Stimulated activated memory B cell treated with anti-CD40 and anti-IgM and Interleukin-4, amounts not matched to agents 10 μg/mL and 1 μg/mL and 100 μg/mL, for 72 hours (primary cell): ENCODE data around the gene FAM174B.

Source experiments
- ATAC-seq: fragments of 150-1000 bp; cut with Tn5 transposase; 2 replicates; pipeline ENCODE4 v1.10.0; 2021
- H3K27ac Mint-ChIP-seq: one replicate; pipeline ENCODE4 v1.8.0; 2022; ENCODE audit warnings: mild to moderate bottlenecking, mixed read lengths
- H3K27me3 Mint-ChIP-seq: one replicate; pipeline ENCODE4 v1.8.0; 2022; ENCODE audit warnings: mixed read lengths
- H3K36me3 Mint-ChIP-seq: one replicate; pipeline ENCODE4 v1.8.0; 2022; ENCODE audit warnings: mixed read lengths
- H3K4me1 Mint-ChIP-seq: one replicate; pipeline ENCODE4 v1.8.0; 2022; ENCODE audit warnings: mixed read lengths
- H3K4me3 Mint-ChIP-seq: one replicate; pipeline ENCODE4 v1.8.0; 2022; ENCODE audit warnings: mild to moderate bottlenecking, moderate library complexity, mixed read lengths
- H3K9me3 Mint-ChIP-seq: one replicate; pipeline ENCODE4 v1.8.0; 2022; ENCODE audit warnings: mixed read lengths

The FAM174B gene

DNA sequence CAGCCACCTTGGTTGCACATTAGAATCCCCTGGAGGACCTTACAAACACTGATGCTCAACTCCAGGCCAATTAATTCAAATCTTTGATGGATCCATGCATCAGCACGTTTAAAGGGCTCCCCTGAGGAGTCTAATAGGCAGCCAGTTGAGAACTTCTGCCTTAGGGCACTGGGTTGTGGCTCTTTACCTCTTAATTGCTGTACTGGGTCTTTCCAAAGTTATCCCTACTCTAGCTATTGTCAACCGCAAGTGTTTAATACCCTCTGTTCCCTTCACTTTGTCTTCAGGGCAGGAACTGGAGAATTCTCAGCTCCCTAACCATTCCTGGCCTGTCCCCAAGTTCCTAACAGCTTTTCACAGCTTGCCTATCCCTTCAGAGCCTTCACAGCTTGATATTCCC lies 15.0 kb upstream of the FAM174B start:
- Mint-ChIP-seq H3K27ac (no peak overlapping the region), H3K4me3 (no peak overlapping the region), H3K9me3 (no peaks in the 10 kb centered on the region), H3K4me1 (no peaks in the 10 kb centered on the region), H3K27me3 (peaks cover 24% of the 10 kb centered on the region), H3K36me3 (no peaks in the 10 kb centered on the region)
- no peak for ATAC-seq

DNA sequence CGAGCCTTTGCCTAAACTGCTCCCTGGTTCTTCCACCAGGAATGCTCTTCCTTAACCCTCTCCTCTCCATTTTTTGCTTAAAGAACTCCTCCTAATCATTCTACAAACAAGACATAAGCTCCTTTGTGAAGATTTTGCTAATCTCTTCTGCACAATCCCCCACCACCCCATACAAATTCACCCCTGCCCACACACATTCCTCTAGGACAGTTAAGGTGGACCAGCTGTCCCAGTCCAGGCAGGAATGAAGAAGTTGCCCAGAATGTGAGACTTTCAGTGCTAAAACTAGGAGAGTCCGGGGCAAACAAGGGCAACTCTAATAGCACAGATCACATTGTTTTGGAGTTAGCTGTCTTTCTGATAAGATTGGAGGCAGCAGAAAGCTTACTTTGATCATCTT lies 13.9 kb upstream of the FAM174B start:
- peaks cover 24% of the 10 kb centered on the region for H3K27me3 Mint-ChIP-seq
- ATAC-seq: no peak
- no peaks in the 10 kb centered on the region for H3K36me3 Mint-ChIP-seq
- no peaks in the 10 kb centered on the region for H3K4me1 Mint-ChIP-seq
- no peaks in the 10 kb centered on the region for H3K9me3 Mint-ChIP-seq
- no peak overlapping the region for H3K4me3 Mint-ChIP-seq
- no peak overlapping the region for H3K27ac Mint-ChIP-seq

DNA sequence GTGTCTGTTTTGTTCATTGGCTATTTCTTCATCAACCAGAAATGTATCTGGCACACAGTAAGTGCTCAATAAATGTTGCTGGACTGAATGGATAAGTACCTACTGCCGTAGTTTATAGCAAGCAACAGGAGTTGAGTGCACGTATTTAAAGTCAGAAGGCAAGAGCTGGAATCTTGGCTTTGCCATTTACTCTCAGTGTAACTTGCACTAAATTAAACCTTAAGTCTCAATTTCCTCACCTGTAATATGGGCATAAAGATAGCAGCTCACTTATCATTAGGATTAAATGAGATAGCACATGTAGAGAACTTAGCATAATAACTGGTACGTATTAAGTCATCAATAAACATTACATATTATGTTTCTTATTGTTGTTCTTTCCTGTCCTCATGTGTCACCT lies 13.0 kb upstream of the FAM174B start:
- Mint-ChIP-seq H3K36me3 (no peaks in the 10 kb centered on the region), H3K4me1 (no peaks in the 10 kb centered on the region), H3K27ac (no peak overlapping the region)

DNA sequence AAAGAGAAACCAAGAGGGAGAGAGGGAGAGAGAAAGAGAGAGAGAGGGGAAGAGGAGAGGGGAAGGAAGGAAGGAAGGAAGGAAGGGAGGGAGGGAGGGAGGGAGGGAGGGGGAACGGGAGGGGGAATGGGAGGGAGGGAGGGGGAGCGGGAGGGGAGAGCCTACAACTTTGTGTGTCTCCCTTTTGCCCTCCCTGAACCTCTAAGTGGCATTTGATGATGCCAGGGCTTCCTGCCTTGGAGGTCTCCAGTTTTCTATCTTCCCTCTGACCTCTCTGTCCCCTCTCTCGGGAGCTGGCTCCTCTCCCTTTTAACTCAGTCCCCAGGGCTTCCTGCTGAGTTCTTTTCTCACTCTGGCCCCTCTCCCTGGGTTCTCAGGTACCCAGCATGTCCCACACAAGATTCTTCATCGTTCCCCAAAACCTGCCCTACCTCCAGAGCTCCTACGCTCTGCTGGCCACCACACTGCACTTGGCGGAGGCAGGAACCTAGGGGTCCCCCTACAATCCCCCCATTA lies 12.5 kb upstream of the FAM174B start:
- no peak overlapping the region for H3K27ac Mint-ChIP-seq
- no peak overlapping the region for H3K4me3 Mint-ChIP-seq
- H3K9me3 Mint-ChIP-seq: no peaks in the 10 kb centered on the region
- H3K27me3 Mint-ChIP-seq: peaks cover 24% of the 10 kb centered on the region
- peaks cover 3% of the 10 kb centered on the region for H3K4me1 Mint-ChIP-seq
- H3K36me3 Mint-ChIP-seq: no peaks in the 10 kb centered on the region
- no peak for ATAC-seq

More for the DNA sequence above, 13.0 kb upstream of the FAM174B start:
- peaks cover 24% of the 10 kb centered on the region for H3K27me3 Mint-ChIP-seq
- no peak overlapping the region for H3K4me3 Mint-ChIP-seq
- no peak for ATAC-seq
- no peaks in the 10 kb centered on the region for H3K9me3 Mint-ChIP-seq

DNA sequence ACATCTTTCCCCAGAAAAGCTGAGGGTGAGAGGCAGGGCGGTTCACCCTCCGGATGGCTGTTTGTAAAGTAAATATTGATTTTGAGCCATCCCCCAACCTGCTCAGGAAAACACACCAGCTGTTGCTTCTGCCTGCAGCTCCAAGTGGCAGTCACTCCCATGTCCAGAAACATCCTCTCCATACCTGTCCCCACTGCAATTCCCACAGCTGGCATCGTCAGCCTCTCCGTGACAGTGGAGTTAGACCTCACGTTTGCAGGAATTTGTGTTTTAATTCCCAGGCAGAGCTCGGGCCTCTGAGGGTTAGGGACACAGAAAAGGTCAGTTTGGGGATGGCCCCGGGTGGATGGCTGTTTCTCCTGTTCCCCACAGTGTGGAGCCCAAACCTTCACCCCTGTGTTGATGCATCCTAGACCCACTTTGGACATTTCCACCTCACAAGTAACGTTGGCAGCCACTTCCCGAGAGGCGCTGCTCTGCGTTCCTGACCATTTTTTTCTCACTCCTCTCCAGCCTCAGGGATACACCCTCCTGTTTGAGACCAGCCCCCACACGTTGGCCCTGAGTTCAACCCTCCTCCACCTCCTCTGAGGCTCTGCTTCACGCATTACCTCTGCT lies 11.8 kb upstream of the FAM174B start:
- no peaks in the 10 kb centered on the region for H3K9me3 Mint-ChIP-seq
- H3K27me3 Mint-ChIP-seq: peaks cover 24% of the 10 kb centered on the region
- no peak overlapping the region for H3K27ac Mint-ChIP-seq
- peaks cover 7% of the 10 kb centered on the region for H3K4me1 Mint-ChIP-seq
- no peaks in the 10 kb centered on the region for H3K36me3 Mint-ChIP-seq
- ATAC-seq: no peak
- H3K4me3 Mint-ChIP-seq: no peak overlapping the region

DNA sequence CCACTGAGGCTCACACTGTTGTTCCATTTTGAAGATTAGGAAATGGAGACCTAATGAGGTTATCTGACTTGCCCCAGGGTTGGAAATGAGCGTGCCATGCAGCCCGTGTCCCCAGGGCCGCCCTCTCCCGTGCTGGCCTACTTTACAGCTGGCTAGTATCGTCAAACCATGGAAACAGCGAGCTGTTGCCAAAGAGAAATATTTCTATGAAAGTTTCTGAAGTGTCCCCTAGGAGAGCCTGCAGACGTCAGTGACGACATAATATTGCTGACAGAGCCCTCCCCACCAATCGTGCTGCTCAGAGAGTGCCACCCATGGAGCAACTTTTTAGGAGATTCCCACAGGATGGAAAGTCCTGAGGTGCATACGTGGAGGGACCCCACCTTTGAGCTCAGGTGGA lies 11.2 kb upstream of the FAM174B start:
- H3K36me3 Mint-ChIP-seq: no peaks in the 10 kb centered on the region
- peaks cover 7% of the 10 kb centered on the region for H3K4me1 Mint-ChIP-seq
- H3K4me3 Mint-ChIP-seq: no peak overlapping the region
- peaks cover 24% of the 10 kb centered on the region for H3K27me3 Mint-ChIP-seq
- no peak for ATAC-seq
- H3K27ac Mint-ChIP-seq: no peak overlapping the region
- no peaks in the 10 kb centered on the region for H3K9me3 Mint-ChIP-seq

DNA sequence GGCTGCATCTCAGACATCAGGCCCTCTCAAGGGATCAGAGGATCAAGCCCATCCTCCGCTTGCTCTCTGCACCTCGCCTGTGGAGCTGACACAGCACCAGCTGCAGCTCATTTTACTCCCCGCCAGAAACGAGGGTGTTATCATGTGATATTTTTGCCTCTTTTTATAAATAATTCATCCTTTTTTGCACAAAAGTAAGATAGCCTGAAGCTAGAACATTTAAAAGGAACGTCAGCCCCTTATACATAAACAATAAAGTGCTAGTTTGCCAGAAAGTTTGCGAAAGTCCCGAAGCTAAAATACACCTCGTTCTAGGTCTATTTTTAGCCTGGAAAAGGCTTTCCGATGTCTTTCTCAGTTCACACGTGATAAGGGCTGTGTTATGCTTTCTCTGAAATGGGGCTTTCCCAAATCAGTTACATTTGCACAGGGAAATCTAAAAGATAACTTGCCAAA lies 9.6 kb upstream of the FAM174B start:
- no peak overlapping the region for H3K4me3 Mint-ChIP-seq
- no peak overlapping the region for H3K27ac Mint-ChIP-seq
- peaks cover 7% of the 10 kb centered on the region for H3K4me1 Mint-ChIP-seq
- no peak for ATAC-seq
- no peaks in the 10 kb centered on the region for H3K36me3 Mint-ChIP-seq
- peaks cover 24% of the 10 kb centered on the region for H3K27me3 Mint-ChIP-seq
- H3K9me3 Mint-ChIP-seq: no peaks in the 10 kb centered on the region

DNA sequence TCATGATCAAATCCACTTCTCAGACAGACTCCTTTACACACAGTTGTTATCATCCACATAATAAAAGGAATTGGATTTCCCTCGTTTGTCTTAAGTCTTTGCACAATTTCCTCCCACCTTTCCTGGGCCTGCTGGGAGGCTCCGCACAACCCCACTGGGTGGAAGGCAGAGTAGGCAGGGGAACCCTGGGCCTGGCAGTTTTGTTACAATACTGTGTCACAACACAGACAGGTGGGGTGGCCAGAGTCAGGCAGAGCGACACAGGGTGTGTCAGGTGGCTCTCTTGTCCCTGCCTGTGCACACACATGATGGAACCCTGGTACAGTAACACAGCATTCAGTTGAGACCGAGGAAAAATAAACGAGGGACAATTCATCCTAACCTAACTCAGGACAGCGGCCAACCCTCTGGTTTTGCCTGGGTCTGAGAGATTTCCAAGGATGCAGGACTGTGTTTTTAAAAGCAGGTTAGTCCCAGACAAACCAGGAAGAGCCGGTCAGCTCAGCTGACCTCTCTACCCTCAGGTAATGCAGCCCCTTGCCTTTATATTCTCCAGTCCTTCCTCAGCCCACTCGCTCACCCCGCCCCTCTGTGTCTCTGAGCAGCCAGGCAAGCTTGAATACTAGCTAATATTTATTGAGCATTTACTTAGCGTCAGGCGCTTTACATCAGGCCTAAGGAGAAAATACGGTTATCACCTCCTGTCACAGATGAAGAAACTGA lies 8.8 kb upstream of the FAM174B start:
- Mint-ChIP-seq H3K36me3 (no peaks in the 10 kb centered on the region), H3K27ac (no peak overlapping the region), H3K27me3 (peaks cover 19% of the 10 kb centered on the region), H3K4me1 (peaks cover 7% of the 10 kb centered on the region), H3K9me3 (no peaks in the 10 kb centered on the region), H3K4me3 (no peak overlapping the region)
- no peak for ATAC-seq

DNA sequence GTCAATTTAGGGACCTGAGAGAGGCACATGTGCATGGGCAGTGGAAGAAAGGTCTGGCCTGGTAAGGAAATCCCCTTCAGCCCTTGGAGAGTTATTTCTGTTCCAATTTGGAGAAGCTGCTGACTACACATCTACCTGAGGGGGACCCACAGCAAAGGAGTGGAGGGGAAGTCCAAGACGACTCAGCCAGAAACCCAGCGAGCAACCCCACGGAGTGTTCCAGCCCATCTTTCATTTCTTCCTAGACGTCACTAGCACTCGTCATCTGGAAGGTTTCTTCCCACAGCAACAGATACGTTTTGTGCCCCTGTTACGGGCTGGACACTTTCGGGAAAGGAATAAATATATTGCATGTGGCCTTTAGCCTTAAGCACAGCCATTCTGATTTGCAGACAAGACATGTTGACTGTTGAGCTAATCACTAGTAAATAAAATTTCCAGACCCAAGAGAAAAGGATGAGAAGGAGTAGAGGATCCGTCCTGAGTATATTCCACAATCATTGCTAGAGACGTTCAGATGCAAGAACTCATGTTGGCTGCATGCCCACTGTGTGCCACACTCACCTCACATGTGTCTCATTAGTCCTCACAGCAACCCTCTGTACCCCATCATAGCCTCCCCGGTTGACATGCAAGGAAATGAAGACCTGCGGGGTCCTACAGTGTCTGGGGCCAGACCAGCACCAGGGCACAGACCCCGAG lies 7.8 kb upstream of the FAM174B start:
- Mint-ChIP-seq H3K9me3 (no peaks in the 10 kb centered on the region), H3K4me3 (no peak overlapping the region), H3K36me3 (no peaks in the 10 kb centered on the region), H3K4me1 (peaks cover 7% of the 10 kb centered on the region), H3K27ac (no peak overlapping the region), H3K27me3 (peaks cover 11% of the 10 kb centered on the region)
- peak; percentile 88 for ATAC-seq

DNA sequence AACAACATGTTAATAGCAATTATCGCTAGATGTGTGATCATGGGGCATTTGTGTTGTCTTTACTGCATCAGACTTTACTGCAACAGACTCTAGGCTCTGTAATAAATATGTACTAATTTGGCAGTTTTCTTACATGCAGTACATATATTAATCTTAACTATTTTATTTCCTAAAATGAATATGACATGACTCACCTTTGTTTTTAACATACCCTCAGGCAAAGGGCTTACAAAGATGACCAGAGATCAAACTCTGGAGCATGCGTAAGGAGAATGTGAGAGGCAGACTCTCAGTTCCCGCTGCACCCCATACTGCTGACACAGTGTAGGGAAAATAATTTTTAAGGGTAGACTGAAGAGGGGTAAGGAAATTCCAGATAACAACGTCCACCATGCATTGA lies 7.2 kb upstream of the FAM174B start:
- ATAC-seq: peak; percentile 42
- H3K4me3 Mint-ChIP-seq: no peak overlapping the region
- peaks cover 5% of the 10 kb centered on the region for H3K27me3 Mint-ChIP-seq
- peaks cover 7% of the 10 kb centered on the region for H3K4me1 Mint-ChIP-seq
- H3K27ac Mint-ChIP-seq: no peak overlapping the region
- H3K9me3 Mint-ChIP-seq: no peaks in the 10 kb centered on the region
- no peaks in the 10 kb centered on the region for H3K36me3 Mint-ChIP-seq

DNA sequence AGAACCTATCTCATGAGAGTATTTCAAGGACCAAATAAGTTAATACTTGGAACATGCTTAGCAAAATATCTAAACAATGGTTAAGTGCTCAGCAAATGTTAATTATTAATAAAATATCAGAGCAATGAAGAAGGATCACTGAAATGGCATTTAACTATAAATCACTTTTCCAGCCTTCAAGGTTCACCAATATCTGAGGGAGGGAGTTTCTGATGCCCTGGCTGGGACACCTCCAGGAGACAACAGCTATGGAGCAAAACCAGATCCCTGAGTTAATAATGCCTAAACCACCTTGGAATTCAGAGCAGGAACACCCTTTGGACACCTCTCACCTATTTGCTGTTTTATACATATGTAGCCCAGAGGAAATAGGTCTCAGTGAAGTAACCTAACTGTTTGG lies 6.4 kb upstream of the FAM174B start:
- no peaks in the 10 kb centered on the region for H3K9me3 Mint-ChIP-seq
- no peaks in the 10 kb centered on the region for H3K36me3 Mint-ChIP-seq
- peaks cover 3% of the 10 kb centered on the region for H3K27me3 Mint-ChIP-seq
- no peak for ATAC-seq
- no peak overlapping the region for H3K4me3 Mint-ChIP-seq
- no peak overlapping the region for H3K27ac Mint-ChIP-seq
- peaks cover 7% of the 10 kb centered on the region for H3K4me1 Mint-ChIP-seq

DNA sequence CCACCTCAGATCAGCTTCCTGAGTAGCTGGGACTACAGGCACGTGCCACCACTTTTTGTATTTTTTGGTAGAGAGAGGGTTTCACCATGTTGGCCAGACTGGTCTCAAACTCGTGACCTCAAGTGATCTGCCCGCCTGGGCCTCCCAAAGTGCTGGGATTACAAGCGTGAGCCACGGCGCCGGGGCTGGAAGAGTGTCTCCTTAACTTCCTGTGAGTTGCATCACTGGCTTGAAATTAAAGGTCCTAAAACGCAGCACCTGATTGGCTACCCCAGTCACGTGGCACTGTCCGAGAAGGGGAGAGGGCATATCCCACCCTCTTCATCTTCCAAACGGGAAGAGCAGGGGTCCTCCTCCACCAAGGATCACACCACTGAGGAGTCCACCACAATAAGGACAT lies 5.5 kb upstream of the FAM174B start:
- H3K4me1 Mint-ChIP-seq: peaks cover 7% of the 10 kb centered on the region
- H3K27ac Mint-ChIP-seq: no peak overlapping the region
- H3K9me3 Mint-ChIP-seq: no peaks in the 10 kb centered on the region
- H3K36me3 Mint-ChIP-seq: no peaks in the 10 kb centered on the region
- ATAC-seq: no peak
- H3K4me3 Mint-ChIP-seq: no peak overlapping the region
- H3K27me3 Mint-ChIP-seq: peaks cover 12% of the 10 kb centered on the region

DNA sequence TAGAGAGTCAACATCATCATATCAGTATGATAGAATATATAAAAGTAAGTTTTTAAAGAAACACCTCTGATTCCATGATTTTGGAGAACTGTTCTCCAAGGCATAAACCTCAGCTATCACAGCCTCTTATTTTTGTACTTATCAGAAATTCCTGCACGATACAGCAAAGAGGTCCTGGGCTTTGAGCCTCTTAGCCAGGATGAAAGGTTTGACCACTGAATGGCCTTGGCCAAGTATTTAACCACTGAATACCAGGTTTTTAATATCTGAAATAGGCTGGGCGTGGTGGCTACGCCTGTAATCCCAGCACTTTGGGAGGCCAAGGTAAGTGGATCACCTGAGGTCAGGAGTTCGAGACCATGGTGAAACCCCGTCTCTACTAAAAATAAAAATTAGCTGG lies 1.9 kb upstream of the FAM174B start:
- Mint-ChIP-seq H3K4me1 (peaks cover 6% of the 10 kb centered on the region), H3K27ac (no peak overlapping the region), H3K27me3 (peaks cover 40% of the 10 kb centered on the region), H3K36me3 (no peaks in the 10 kb centered on the region), H3K4me3 (no peak overlapping the region), H3K9me3 (no peaks in the 10 kb centered on the region)
- no peak for ATAC-seq

DNA sequence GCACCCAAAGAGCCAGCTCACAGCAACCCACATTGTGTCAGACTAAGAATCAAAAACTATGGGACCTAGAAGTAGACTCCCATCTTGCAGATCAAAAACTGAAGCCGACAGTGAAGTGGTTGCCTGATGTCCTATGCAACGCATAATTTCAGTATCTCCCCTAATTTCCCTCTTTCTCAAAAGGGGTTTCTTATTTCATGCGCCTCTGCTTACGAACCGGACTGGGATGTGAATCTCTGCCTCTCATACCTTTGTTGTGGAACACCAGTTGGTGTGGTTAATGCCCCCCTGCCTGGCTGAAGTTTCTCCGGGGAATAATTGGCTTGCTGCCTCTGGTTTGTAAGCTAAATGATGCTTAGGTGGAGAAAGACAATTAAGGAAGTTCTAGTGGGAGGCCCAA lies 514 bp upstream of the FAM174B start:
- no peaks in the 10 kb centered on the region for H3K9me3 Mint-ChIP-seq
- peaks cover 6% of the 10 kb centered on the region for H3K4me1 Mint-ChIP-seq
- no peak overlapping the region for H3K27ac Mint-ChIP-seq
- H3K27me3 Mint-ChIP-seq: peaks cover 49% of the 10 kb centered on the region
- ATAC-seq: no peak
- no peaks in the 10 kb centered on the region for H3K36me3 Mint-ChIP-seq
- H3K4me3 Mint-ChIP-seq: peak overlapping the region; percentile 36

DNA sequence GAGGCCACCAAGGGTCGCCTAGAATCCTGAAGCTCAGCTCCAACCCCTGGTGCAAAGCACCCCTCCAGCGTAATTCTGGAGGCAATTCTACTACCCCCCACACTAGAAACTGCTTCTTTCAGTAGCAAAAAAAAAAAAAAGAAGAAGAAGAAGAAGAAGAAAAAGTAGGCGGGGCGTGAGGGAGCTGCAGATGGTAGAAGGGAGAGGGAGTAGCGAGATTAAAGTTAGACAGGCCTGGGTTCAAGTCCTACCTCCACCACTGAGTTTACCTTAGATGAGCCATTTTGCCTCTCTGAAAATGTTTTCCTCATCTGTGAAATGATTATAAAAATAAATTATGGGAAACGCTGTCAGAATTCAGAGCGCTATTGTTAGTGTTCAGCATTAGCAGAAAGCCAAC lies 913 bp downstream of the FAM174B start:
- H3K4me1 Mint-ChIP-seq: peaks cover 6% of the 10 kb centered on the region
- no peak for ATAC-seq
- H3K27me3 Mint-ChIP-seq: peaks cover 56% of the 10 kb centered on the region
- no peaks in the 10 kb centered on the region for H3K36me3 Mint-ChIP-seq
- H3K9me3 Mint-ChIP-seq: peaks cover 3% of the 10 kb centered on the region
- no peak overlapping the region for H3K27ac Mint-ChIP-seq
- H3K4me3 Mint-ChIP-seq: peak overlapping the region; percentile 43
